ENCODE data around the gene ABCC4.

GRCh38 chr13:95326695-95327094 is 25.4 kb upstream of the ABCC4 start:
- TF ChIP-seq REST (IDR thresholded peaks at IDR 0.05; ENCODE audit: unreplicated experiment) (no peak), EZH2 (IDR thresholded peaks at IDR 0.05; ENCODE audit: low read depth, unreplicated experiment) (no peak)
- TF ChIP-seq, protein P1, sequence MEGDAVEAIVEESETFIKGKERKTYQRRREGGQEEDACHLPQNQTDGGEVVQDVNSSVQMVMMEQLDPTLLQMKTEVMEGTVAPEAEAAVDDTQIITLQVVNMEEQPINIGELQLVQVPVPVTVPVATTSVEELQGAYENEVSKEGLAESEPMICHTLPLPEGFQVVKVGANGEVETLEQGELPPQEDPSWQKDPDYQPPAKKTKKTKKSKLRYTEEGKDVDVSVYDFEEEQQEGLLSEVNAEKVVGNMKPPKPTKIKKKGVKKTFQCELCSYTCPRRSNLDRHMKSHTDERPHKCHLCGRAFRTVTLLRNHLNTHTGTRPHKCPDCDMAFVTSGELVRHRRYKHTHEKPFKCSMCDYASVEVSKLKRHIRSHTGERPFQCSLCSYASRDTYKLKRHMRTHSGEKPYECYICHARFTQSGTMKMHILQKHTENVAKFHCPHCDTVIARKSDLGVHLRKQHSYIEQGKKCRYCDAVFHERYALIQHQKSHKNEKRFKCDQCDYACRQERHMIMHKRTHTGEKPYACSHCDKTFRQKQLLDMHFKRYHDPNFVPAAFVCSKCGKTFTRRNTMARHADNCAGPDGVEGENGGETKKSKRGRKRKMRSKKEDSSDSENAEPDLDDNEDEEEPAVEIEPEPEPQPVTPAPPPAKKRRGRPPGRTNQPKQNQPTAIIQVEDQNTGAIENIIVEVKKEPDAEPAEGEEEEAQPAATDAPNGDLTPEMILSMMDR (conservative IDR thresholded peaks at IDR 0.05; ENCODE audit: low read depth in 2 of 2): no peak
